ENCODE data around the gene NEDD4L.

Gene NEDD4L

DNA sequence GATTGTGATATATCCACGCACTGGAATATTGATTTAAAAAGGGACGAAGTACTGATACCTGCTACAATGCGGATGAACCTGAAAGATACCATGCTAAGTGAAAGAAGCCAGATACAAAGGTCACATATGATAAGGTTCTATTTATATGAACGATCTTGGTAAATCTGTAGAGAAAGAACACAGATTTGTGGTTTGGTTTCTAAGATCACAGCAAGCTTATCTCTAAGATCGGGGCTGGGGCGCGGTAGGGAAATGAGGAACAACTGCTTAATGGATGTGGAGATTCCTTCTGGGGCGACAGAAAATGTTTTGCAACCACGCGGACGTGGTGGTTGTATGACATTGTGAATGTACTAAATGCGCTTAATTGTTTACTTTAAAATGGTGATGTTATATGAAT lies 60.1 kb downstream of the NEDD4L start:
- no peak for DNase-seq (ENCODE audit: low read depth)
- no peak overlapping the region for H3K4me3 ChIP-seq (ENCODE audit: low read depth, low read length)
- TF ChIP-seq, protein P1, sequence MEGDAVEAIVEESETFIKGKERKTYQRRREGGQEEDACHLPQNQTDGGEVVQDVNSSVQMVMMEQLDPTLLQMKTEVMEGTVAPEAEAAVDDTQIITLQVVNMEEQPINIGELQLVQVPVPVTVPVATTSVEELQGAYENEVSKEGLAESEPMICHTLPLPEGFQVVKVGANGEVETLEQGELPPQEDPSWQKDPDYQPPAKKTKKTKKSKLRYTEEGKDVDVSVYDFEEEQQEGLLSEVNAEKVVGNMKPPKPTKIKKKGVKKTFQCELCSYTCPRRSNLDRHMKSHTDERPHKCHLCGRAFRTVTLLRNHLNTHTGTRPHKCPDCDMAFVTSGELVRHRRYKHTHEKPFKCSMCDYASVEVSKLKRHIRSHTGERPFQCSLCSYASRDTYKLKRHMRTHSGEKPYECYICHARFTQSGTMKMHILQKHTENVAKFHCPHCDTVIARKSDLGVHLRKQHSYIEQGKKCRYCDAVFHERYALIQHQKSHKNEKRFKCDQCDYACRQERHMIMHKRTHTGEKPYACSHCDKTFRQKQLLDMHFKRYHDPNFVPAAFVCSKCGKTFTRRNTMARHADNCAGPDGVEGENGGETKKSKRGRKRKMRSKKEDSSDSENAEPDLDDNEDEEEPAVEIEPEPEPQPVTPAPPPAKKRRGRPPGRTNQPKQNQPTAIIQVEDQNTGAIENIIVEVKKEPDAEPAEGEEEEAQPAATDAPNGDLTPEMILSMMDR (IDR thresholded peaks at IDR 0.05; ENCODE audit: low read depth, low read length, missing control alignments), result no peak

DNA sequence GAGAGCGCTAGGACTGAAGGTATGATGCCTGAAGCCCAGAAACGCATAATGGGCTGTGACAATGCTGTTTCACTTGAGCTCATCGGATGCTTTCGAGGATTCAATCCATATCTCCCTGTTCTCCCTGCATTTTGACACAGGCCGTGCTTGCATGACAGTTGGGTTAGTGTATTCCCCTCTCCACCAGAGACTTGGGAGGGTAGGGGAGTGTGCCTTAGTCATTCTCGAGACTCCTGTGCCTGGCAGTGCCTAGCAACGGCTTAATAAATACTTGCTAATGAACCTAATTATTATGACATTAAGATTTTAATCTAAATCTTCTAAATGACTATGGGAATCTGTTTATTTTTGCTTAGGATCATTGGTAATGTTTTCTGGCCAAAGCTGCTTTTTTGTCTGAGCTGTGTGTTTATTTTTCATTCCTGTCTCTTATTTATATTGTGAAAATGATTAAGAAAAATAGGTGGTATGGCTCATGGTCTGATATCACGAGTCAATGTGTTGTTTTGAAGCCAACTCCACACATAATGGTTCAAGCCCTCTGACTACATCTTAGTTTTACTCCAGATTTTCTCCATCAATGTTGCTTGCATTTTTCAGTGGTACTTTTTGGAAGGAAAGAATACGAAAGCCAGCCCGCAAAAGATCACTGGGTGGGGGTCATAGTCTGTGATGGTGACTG lies 61.3 kb downstream of the NEDD4L start:
- no peak overlapping the region for H3K4me3 ChIP-seq (ENCODE audit: low read depth, low read length)
- no peak for DNase-seq (ENCODE audit: low read depth)
- TF ChIP-seq, protein P1 (IDR thresholded peaks at IDR 0.05; ENCODE audit: low read depth, low read length, missing control alignments), result no peak

DNA sequence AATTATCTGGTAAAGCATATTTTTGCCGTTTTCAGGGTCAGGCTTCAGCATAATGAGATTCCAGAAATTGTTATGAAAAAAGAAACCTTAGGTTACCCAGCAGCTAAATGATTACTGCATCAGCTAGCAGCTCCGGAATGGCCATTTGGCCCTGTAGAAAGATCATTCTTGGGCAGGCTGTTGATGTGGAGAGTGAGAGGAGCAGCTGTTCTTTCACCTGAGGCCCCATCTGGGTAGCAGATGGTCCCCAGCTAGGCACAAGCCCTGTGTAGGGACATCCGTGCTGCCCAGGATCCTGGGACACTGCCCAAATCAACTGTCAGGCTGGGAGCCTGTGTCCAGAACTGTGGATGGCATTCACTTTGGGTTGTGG lies 61.8 kb downstream of the NEDD4L start:
- DNase-seq (ENCODE audit: low read depth), result no peak
- TF ChIP-seq, protein P1 (IDR thresholded peaks at IDR 0.05; ENCODE audit: low read depth, low read length, missing control alignments), result no peak
- no peak overlapping the region for H3K4me3 ChIP-seq (ENCODE audit: low read depth, low read length)

DNA sequence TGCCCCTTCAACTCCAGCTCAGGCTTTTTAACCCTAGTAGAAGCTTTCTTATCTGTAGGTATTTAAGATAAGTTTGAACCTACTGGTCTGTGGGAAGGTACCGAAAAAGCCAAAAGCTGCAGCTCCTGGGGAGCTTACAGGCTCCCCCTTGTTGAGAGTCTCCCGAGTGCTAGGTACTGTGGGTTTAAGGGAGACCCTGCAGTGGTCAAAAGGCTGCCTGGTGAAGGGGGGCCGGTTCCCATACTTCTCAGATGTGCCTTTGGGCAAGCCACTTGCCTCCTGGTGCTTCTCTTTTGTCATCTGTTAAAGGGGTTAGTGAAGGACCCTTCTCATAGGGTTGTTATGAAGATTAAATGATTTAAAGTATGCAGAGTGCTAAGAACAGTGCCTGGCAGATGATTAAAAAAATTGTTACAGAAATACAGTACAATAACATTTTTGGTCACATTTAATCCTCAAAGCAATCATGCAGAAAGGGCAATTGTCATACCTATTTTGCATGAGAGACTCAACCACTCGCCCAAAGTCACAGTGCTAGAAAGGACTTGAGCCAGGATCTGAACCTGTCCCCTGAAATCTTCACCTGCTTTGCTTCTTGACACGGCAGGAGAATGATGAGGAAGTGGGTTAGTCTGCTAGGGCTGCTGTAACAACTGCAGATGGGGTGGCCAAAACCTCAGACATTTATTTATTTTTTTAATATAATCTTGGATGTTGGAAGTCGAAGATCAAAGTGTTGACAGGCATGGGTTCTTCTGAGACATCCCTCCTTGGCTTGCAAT lies 62.5 kb downstream of the NEDD4L start:
- no peak for DNase-seq (ENCODE audit: low read depth)
- H3K4me3 ChIP-seq (ENCODE audit: low read depth, low read length), result no peak overlapping the region
- TF ChIP-seq, protein P1 (IDR thresholded peaks at IDR 0.05; ENCODE audit: low read depth, low read length, missing control alignments), result no peak

DNA sequence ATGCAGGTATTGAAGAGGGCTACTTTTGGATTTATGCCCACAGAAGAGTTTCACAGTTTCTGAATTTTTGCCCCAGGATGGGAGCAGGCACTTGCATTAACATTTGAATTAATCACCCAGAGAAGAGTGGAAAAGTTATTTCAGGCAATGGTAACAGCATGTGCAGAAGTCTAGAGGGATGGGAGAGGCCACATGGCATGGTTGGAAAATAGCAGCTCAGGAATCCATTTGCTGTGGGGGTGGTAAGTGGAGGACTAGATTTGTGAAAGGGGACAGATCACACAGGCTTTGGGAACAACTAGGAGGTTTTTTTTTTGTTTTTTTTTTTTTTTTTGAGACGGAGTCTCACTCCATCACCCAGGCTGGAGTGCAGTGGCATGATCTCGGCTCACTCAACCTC lies 65.2 kb downstream of the NEDD4L start:
- TF ChIP-seq, protein P1 (IDR thresholded peaks at IDR 0.05; ENCODE audit: low read depth, low read length, missing control alignments), result no peak
- no peak overlapping the region for H3K4me3 ChIP-seq (ENCODE audit: low read depth, low read length)
- no peak for DNase-seq (ENCODE audit: low read depth)

DNA sequence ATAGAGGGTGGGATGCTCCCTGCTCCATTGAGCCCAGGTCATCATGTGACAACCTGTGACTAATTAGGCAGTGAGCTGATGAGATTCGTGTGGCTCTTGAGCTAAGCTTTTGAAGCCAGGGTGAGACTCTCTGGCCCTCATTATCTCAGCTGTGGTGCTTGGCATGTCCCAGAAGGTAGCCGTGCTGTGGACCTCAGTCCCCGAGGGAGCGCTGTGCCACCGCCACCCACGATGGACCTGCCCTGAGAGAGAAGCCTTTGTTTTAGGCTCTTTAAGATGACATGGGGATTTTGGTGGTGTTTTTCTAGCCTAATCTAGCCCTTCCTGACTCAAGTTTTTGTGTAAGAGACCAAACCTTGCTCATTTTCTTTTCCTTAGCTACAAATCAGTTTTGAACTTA lies 66.4 kb downstream of the NEDD4L start:
- no peak for DNase-seq (ENCODE audit: low read depth)
- no peak overlapping the region for H3K4me3 ChIP-seq (ENCODE audit: low read depth, low read length)
- TF ChIP-seq, protein P1 (IDR thresholded peaks at IDR 0.05; ENCODE audit: low read depth, low read length, missing control alignments), result no peak
